HG03066 (cell line): Measurements from ENCODE around the gene DCP1B.

ENCODE experiments used
- ATAC-seq: cut with Tn5 transposase; IDR thresholded peaks from one replicate; pipeline ENCODE4 v1.9.1; 2021; ENCODE audit warnings: low read depth; ENCODE audit not compliant: unreplicated experiment

Gene DCP1B

DNA sequence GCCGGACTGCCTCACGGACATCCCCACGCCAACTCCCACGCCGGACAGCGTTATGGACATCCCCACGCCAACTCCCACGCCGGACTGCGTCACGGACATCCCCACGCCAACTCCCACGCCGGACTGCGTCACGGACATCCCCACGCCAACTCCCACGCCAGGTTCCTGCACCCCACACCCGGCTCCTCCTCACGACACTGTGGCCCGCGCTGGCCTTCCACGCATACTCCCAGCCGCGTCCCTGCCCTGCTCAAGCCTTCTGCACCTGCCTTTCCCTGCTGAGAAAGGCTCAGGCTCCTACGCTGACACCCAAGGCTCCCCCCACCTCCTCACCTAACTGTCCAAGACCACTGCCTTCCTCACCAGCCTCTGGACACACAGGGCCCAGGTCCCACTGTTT lies 95.5 kb downstream of the DCP1B start:
- ATAC-seq, result no peak

DNA sequence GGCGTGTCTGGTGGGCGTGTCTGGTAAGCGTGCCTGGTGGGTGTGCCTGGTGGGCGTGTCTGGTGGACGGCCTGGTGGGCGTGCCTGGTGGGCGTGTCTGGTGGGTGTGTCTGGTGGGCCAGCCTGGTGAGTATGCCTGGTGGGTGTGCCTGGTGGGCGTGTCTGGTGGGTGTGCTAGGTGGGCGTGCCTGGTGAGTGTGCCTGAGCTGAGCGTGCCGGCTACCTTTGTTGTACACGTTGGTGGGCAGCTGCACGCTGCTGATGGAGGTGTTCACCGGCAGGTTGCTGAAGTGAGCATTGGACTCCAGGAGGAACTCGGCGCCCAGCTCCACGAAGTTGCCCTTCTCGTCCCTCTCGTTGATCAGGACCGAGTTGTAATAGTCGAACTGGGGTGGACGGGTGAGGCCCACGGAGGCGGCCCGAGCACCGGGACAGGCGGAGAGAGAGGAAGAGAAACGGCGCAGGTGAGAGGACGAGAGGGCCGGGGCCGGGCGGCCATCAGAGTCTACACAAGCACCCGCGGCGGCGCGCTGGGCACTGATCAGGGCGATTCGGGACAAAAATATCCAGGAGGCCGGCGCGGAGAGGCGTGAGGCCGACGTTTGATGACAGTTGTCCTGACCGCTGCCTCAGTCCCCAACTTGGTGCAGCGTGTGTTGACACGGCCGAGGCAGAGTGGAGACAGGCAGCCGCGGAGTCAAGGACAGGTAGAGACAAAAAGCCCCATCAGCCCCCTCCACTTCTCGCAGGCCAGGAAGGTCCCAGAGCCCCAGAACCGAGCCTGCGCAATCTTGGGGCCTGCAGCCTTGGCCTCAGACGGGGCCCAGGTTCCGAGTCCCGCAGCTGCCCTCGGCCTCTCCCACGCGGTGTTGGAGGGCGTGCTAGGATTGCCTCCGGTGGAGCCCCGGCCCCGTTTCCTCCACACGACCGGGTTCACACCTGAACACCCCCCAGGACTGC lies 96.3 kb downstream of the DCP1B start:
- ATAC-seq, result no peak

DNA sequence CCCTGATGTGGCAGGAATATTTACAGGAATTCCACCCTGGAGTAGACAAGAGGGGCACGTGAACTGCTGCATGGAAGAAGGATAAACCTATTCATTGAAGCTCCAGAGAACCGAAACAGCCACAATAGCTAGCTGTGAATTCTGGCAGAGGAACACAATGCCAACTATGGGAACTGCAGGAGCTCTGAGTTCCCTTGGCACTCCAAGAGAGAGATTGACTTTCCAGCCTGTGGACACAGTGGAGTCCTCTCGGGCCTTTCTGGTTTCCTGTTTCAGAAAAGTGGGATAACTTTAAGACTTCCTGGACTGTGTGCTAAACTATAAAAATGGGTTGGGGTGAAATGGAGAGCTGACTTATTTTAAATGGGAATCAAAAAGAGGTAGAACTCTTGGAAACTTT lies 97.7 kb downstream of the DCP1B start:
- no peak for ATAC-seq

DNA sequence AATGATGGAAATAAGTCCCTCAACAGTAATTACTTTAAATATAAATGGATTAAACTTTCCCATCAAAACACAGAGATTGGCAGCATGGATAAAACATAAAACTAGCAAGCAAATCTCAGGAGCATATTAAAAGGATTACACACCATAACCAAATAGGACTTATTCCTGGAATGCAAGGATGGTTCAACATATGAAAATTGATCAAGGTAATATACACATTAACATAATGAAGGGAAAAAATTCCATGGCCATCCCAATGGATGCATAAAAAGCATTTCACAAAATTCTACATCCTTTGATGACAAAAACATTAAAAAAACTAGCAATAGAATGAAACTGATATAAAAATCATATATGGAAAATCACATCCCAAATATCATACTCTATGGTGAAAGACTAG lies 99.4 kb downstream of the DCP1B start:
- no peak for ATAC-seq

DNA sequence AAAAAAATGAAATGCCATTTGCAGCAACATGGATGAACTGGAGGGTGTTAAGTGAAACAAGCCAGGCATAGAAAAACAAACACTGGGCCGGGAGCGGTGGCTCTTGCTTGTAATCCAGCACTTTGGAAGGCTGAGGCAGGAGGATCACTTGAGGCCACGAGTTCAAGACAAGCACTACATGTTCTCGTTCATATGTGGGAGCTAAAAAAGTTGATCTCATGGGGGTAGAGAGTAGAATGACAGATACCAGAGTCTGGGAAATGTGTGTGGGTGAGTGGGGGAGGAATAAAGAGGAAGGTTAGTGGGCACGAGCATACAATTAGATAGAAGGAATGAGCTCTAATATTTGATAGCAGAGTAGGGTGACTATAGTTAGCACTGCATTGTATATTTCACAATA lies 107.3 kb downstream of the DCP1B start:
- ATAC-seq, result no peak
